Measurements from ENCODE around the gene RNLS. TPM values are rescaled to one million over a fixed set of nuclear protein-coding genes. Genes with fewer than 3 reads are reported as not detected.

The RNLS gene
- total RNA-seq, 1 experiment from 2014 or later, result 8.1 TPM

- no peak overlapping the region for H3K4me3 ChIP-seq (ENCODE audit: low read depth, low read length, poor library complexity, severe bottlenecking)
- H3K27ac ChIP-seq (ENCODE audit: low read depth, low read length, poor library complexity, severe bottlenecking), result no peak overlapping the region
- BruUV-seq (replicated peaks), result no TSS peak
- no peaks in the 10 kb centered on the region for H3K36me3 ChIP-seq (ENCODE audit: insufficient read depth, low read length, poor library complexity, severe bottlenecking)
- no peaks in the 10 kb centered on the region for H3K4me1 ChIP-seq (ENCODE audit: insufficient read depth, low read length, poor library complexity, severe bottlenecking)
- ChIA-PET CTCF (no interaction called here), POLR2A (ENCODE audit: low non-redundant PET) (no interaction called here)
- H3K27me3 ChIP-seq (replicated peaks; ENCODE audit: insufficient read depth, low read depth, low read length, poor library complexity), result peaks cover 11% of the 10 kb centered on the region
- DNase-seq (ENCODE audit: low spot score), result no peak
- TF ChIP-seq CTCF (conservative IDR thresholded peaks at IDR 0.05; ENCODE audit: low read depth, low read length) (no peak), EZH2 (IDR thresholded peaks at IDR 0.05; ENCODE audit: borderline replicate concordance, low read depth, low read length, poor library complexity, severe bottlenecking) (no peak)
- no peaks in the 10 kb centered on the region for H3K9me3 ChIP-seq (ENCODE audit: low read depth, low read length, poor library complexity, severe bottlenecking)
- intact Hi-C loops (cut with micrococcal nuclease; ENCODE audit: unreplicated experiment), result no loop called here
Observed at GRCh38 chr10:88437411-88437810, 145.7 kb downstream of the RNLS start.

- POLR2A ChIA-PET (ENCODE audit: low non-redundant PET), result no interaction called here
- no peaks in the 10 kb centered on the region for H3K4me1 ChIP-seq (ENCODE audit: insufficient read depth, low read length, poor library complexity, severe bottlenecking)
- CTCF ChIA-PET, result no interaction called here
- intact Hi-C loops (cut with micrococcal nuclease; ENCODE audit: unreplicated experiment), result no loop called here
- TF ChIP-seq EZH2 (IDR thresholded peaks at IDR 0.05; ENCODE audit: borderline replicate concordance, low read depth, low read length, poor library complexity, severe bottlenecking) (no peak), CTCF (conservative IDR thresholded peaks at IDR 0.05; ENCODE audit: low read depth, low read length) (no peak)
- BruUV-seq (replicated peaks), result no TSS peak
- H3K27me3 ChIP-seq (replicated peaks; ENCODE audit: insufficient read depth, low read depth, low read length, poor library complexity), result peaks cover 5% of the 10 kb centered on the region
- H3K36me3 ChIP-seq (ENCODE audit: insufficient read depth, low read length, poor library complexity, severe bottlenecking), result no peaks in the 10 kb centered on the region
- no peak overlapping the region for H3K27ac ChIP-seq (ENCODE audit: low read depth, low read length, poor library complexity, severe bottlenecking)
- H3K9me3 ChIP-seq (ENCODE audit: low read depth, low read length, poor library complexity, severe bottlenecking), result no peaks in the 10 kb centered on the region
- no peak for DNase-seq (ENCODE audit: low spot score)
- H3K4me3 ChIP-seq (ENCODE audit: low read depth, low read length, poor library complexity, severe bottlenecking), result no peak overlapping the region
Observed at GRCh38 chr10:88433565-88434186, 149.4 kb downstream of the RNLS start.

GRCh38 chr10:88431103-88431502 is 152.0 kb downstream of the RNLS start:
- Histone ChIP-seq H3K4me3 (ENCODE audit: low read depth, low read length, poor library complexity, severe bottlenecking) (no peak overlapping the region), H3K4me1 (ENCODE audit: insufficient read depth, low read length, poor library complexity, severe bottlenecking) (no peaks in the 10 kb centered on the region), H3K9me3 (ENCODE audit: low read depth, low read length, poor library complexity, severe bottlenecking) (no peaks in the 10 kb centered on the region), H3K27ac (ENCODE audit: low read depth, low read length, poor library complexity, severe bottlenecking) (no peak overlapping the region), H3K27me3 (replicated peaks; ENCODE audit: insufficient read depth, low read depth, low read length, poor library complexity) (peaks cover 5% of the 10 kb centered on the region), H3K36me3 (ENCODE audit: insufficient read depth, low read length, poor library complexity, severe bottlenecking) (no peaks in the 10 kb centered on the region)
- ChIA-PET CTCF (no interaction called here), POLR2A (ENCODE audit: low non-redundant PET) (no interaction called here)
- TF ChIP-seq EZH2 (IDR thresholded peaks at IDR 0.05; ENCODE audit: borderline replicate concordance, low read depth, low read length, poor library complexity, severe bottlenecking) (no peak), CTCF (conservative IDR thresholded peaks at IDR 0.05; ENCODE audit: low read depth, low read length) (no peak)
- BruUV-seq (replicated peaks), result no TSS peak
- intact Hi-C loops (cut with micrococcal nuclease; ENCODE audit: unreplicated experiment), result no loop called here
- DNase-seq (ENCODE audit: low spot score), result no peak

All from A673 (cell line).